ENCODE results near the gene PDE7B. TPM values are rescaled to one million over a fixed set of nuclear protein-coding genes. Genes with fewer than 3 reads are reported as not detected.

Gene PDE7B
- total RNA-seq, 1 experiment from 2014 or later: 0.03 TPM

GRCh38 chr6:135990855-135991464 lies 139.5 kb downstream of the PDE7B start:
- Histone ChIP-seq H3K36me3 (ENCODE audit: control insufficient read depth, insufficient read depth, low read length) (no peaks in the 10 kb centered on the region), H3K9me3 (ENCODE audit: control insufficient read depth, insufficient read depth, low read depth, low read length) (no peaks in the 10 kb centered on the region), H3K27me3 (ENCODE audit: control insufficient read depth, insufficient read depth, low read length) (no peaks in the 10 kb centered on the region), H3K27ac (ENCODE audit: low read length) (no peak overlapping the region), H3K4me1 (ENCODE audit: control insufficient read depth, insufficient read depth, low read length) (no peaks in the 10 kb centered on the region), H3K4me3 (ENCODE audit: low read depth in 2 of 2, low read length in 2 of 2) (no peak overlapping the region)
- intact Hi-C loops (cut with micrococcal nuclease; ENCODE audit: unreplicated experiment) (no loop called here), in situ Hi-C loops (cut with HindIII; ENCODE audit: low pct_unique_long_range_greater_than_20kb, low sequenced_read_pairs) (no loop called here)
- no TSS peak for BruUV-seq (replicated peaks)
- no peak for TF ChIP-seq REST (IDR thresholded peaks at IDR 0.05; ENCODE audit: insufficient read depth in 1 of 2, low read depth in 2 of 2, low read length in 1 of 2)
- TF ChIP-seq SIN3A (IDR thresholded peaks at IDR 0.05; ENCODE audit: borderline replicate concordance, insufficient read depth, low read depth, low read length): no peak
- no peak for TF ChIP-seq TCF7L2 (IDR thresholded peaks at IDR 0.05; ENCODE audit: low read depth, low read length)
- no peak for TF ChIP-seq CTCF (IDR thresholded peaks at IDR 0.05)
- TF ChIP-seq POLR2AphosphoS5 (IDR thresholded peaks at IDR 0.05; ENCODE audit: low read depth, low read length): no peak
- no peak for ATAC-seq
- no peak for DNase-seq (ENCODE audit: low read depth, low spot score)
- POLR2A ChIA-PET: no interaction called here
- CTCF ChIA-PET: no interaction called here

- in situ Hi-C loops (cut with HindIII; ENCODE audit: low pct_unique_long_range_greater_than_20kb, low sequenced_read_pairs): no loop called here
- ChIA-PET CTCF (no interaction called here), POLR2A (no interaction called here)
- H3K27me3 ChIP-seq (ENCODE audit: control insufficient read depth, insufficient read depth, low read length): no peaks in the 10 kb centered on the region
- ATAC-seq: no peak
- no peaks in the 10 kb centered on the region for H3K36me3 ChIP-seq (ENCODE audit: control insufficient read depth, insufficient read depth, low read length)
- H3K4me3 ChIP-seq (ENCODE audit: low read depth in 2 of 2, low read length in 2 of 2): no peak overlapping the region
- no peak overlapping the region for H3K27ac ChIP-seq (ENCODE audit: low read length)
- BruUV-seq (replicated peaks): no TSS peak
- intact Hi-C loops (cut with micrococcal nuclease; ENCODE audit: unreplicated experiment): no loop called here
- no peak for DNase-seq (ENCODE audit: low read depth, low spot score)
- no peak for TF ChIP-seq POLR2AphosphoS5 (IDR thresholded peaks at IDR 0.05; ENCODE audit: low read depth, low read length)
- TF ChIP-seq CTCF (IDR thresholded peaks at IDR 0.05): no peak
- no peak for TF ChIP-seq REST (IDR thresholded peaks at IDR 0.05; ENCODE audit: insufficient read depth in 1 of 2, low read depth in 2 of 2, low read length in 1 of 2)
- no peaks in the 10 kb centered on the region for H3K9me3 ChIP-seq (ENCODE audit: control insufficient read depth, insufficient read depth, low read depth, low read length)
- no peaks in the 10 kb centered on the region for H3K4me1 ChIP-seq (ENCODE audit: control insufficient read depth, insufficient read depth, low read length)
These were observed 141.2 kb downstream of the PDE7B start for GRCh38 chr6:135992739-135993138.

Data from Panc1 (cell line).